PC-9 (cell line): ENCODE measurements around the gene LARP4B.

Experiments
- CTCF ChIP-seq: fragments of 200-600 bp; sonication (generic); conservative IDR thresholded peaks from 2 replicates; pipeline ENCODE4 v1.6.1; 2017; ENCODE audit warnings: mixed run types, antibody characterized with exemption, mild to moderate bottlenecking, moderate library complexity
- EZH2 ChIP-seq: fragments of 200-600 bp; sonication (generic); IDR thresholded peaks from 2 replicates; pipeline ENCODE4 v1.8.0; 2017; ENCODE audit warnings: antibody characterized with exemption, low read depth

- TF ChIP-seq CTCF (no peak), EZH2 (no peak)
These were observed 112.2 kb downstream of the LARP4B start for GRCh38 chr10:819326-819725.
